Measurements from ENCODE around the gene ISG15.

- TF ChIP-seq POLR2A (IDR thresholded peaks at IDR 0.05; ENCODE audit: borderline replicate concordance, extremely low read depth, insufficient read depth, insufficient read length) (no peak), CTCF (IDR thresholded peaks at IDR 0.05 in 2 of 3, conservative IDR thresholded peaks at IDR 0.05 in 1 of 3; ENCODE audit: borderline replicate concordance in 1 of 3, insufficient read depth in 1 of 3, low read depth in 2 of 3, low read length in 2 of 3) (no peak), SIN3A (IDR thresholded peaks at IDR 0.05; ENCODE audit: low read depth) (no peak), ZNF274 (IDR thresholded peaks at IDR 0.05; ENCODE audit: low read depth, low read length) (no peak), EZH2 (IDR thresholded peaks at IDR 0.05) (no peak), ELF1 (IDR thresholded peaks at IDR 0.05; ENCODE audit: borderline replicate concordance, low read depth) (no peak), MAX (IDR thresholded peaks at IDR 0.05) (no peak)
Measured at GRCh38 chr1:984476-984814, 28.9 kb upstream of the ISG15 start.
